Thyroid gland (tissue), 4 donors: ENCODE data around the gene KRTAP9-9.

Experiments used
- CTCF ChIP-seq, 6 experiments: fragments of 200-600 bp in 3 of 6; fragments of 450-650 bp in 3 of 6; sonication (generic) in 3 of 6; IDR thresholded peaks; one replicate each; pipeline ENCODE4 v1.5.1; 2016 to 2019; ENCODE audit warnings: antibody characterized with exemption in 6 of 6, mild to moderate bottlenecking in 2 of 6, inconsistent platforms in 1 of 6, moderate library complexity in 1 of 6
- POLR2A ChIP-seq, 2 donors: fragments of 450-650 bp; IDR thresholded peaks; one replicate each; pipeline ENCODE4 v1.6.1; 2017; ENCODE audit warnings: antibody characterized with exemption in 2 of 2, mild to moderate bottlenecking in 2 of 2, moderate library complexity in 1 of 2

- TF ChIP-seq POLR2A (IDR thresholded peaks at IDR 0.05) (no peak), CTCF (IDR thresholded peaks at IDR 0.05) (no peak)
Measured at GRCh38 chr17:41230094-41230493, 25.1 kb upstream of the KRTAP9-9 start.
